ENCODE measurements around the gene CRLF1.
A peak's percentile ranks its signal among the peaks of the same experiment; 100 is the strongest.

The CRLF1 gene, protein sequence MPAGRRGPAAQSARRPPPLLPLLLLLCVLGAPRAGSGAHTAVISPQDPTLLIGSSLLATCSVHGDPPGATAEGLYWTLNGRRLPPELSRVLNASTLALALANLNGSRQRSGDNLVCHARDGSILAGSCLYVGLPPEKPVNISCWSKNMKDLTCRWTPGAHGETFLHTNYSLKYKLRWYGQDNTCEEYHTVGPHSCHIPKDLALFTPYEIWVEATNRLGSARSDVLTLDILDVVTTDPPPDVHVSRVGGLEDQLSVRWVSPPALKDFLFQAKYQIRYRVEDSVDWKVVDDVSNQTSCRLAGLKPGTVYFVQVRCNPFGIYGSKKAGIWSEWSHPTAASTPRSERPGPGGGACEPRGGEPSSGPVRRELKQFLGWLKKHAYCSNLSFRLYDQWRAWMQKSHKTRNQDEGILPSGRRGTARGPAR

DNA sequence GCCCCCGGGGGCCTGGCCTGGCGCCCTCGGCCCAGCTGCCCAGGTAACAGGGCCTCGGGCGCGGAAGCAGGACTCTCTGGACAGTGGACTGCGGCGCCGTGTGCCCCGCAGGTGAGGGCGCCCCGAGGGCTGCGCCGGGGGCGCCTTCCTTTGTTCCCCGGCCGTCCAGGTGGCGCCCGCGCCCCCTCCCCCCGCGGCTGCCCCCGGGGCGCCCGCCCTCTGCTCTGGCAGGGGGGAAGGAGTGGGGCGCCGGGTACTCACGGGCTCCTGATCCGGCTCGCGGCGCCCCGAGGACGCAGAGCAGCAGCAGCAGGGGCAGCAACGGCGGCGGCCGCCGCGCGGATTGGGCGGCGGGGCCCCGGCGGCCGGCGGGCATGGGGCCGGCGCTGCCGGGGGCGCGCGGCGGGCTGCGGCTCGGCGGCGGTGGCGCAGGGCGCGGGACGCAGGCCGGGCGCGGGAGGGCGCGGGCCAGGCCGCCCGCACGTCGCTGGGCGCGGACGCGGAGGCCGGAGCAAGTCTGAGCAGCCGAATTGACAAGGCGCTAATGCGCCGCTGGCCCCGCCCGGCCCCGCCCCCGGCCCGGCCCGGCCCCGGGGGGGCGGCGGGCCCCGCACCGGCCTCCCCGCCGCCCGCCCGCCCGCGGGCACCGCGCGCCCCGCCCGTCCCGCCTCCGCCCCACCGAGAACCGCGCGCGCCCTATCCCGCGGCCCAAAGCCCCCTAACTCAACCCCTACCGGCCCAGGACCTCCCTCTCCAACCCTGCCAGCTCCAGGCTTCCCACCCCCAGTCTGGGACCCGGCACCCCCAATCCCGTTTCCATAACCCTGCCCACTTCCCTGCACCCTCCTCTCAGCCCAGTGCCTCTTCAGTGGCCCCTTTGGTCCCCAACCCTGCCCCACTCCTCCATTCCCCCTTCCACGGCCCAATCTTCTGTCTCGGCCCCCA is at the start of gene CRLF1:
CRLF1 (minus strand) TSS at position 519 of the 945 bp plus-strand sequence; CDS start at position 376, 143 bp downstream.
- H3K27me3 Mint-ChIP-seq, result peaks cover 84% of the 10 kb centered on the region
- peak within 1 kb of the TSS; percentile 43 for H3K4me3 Mint-ChIP-seq

DNA sequence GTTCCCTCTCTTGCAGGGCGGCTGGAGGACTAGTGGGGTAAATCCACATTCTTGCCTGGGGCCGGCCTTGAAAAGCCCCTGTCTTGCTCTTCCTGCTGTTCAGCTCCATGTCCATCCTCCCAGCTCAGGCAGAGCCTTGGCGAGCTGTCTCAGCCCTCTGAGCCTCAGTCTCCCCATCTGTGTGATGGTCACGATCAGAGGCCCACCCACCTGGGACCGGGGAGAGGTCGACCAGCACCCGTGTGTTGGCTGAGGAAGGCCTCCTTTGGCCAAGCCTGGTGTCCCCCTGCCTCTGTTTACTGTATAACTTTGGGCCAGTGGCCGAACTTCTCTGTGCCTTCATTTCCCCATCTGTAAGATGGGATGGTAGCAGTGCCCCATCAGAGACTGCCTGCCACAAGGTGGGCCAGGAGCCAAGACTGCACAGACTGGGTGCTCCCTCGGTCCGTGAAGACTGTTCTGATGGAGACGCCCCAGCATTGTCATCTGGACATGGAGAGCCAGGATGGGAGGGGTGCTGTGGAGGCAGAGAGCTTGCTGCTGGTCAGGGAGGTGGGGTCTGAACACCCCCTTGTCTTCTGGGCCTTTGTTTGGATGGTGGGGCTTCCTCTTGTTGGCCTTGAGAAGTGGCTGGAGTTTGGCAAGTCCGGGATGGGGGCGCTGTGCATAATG is 48.7 kb upstream of the CRLF1 start:
- Mint-ChIP-seq H3K4me1 (peaks cover 44% of the 10 kb centered on the region), H3K27ac (no peak overlapping the region), H3K27me3 (no peaks in the 10 kb centered on the region), H3K9me3 (peaks cover 9% of the 10 kb centered on the region), H3K36me3 (peaks cover 18% of the 10 kb centered on the region), H3K4me3 (no peak overlapping the region)
- ATAC-seq, result no peak

More for the DNA sequence above, at the start of gene CRLF1:
- peaks cover 37% of the 10 kb centered on the region for H3K4me1 Mint-ChIP-seq
- no peak within 1 kb of the TSS for H3K27ac Mint-ChIP-seq
- H3K9me3 Mint-ChIP-seq, result no peaks in the 10 kb centered on the region
- ATAC-seq, result no peak
- H3K36me3 Mint-ChIP-seq, result no peaks in the 10 kb centered on the region

DNA sequence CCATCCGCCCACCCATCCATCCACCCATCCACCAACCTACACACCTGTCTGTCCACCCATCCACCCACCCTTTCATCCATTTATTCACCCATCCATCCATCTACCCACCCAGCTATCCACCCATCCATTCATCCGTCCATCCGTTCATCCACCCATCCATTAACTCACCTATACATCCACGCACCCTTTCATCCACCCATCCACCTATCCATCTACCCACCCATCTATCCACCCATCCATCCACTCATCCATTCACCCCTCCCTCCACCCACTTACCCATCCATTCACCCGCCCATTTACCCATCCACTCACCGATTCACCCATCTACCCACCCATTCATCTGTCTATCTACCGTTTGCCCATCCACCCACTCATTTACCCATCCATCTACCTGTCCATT is 47.9 kb upstream of the CRLF1 start:
- peaks cover 18% of the 10 kb centered on the region for H3K36me3 Mint-ChIP-seq
- no peak overlapping the region for H3K4me3 Mint-ChIP-seq
- no peak overlapping the region for H3K27ac Mint-ChIP-seq
- ATAC-seq, result no peak
- H3K27me3 Mint-ChIP-seq, result no peaks in the 10 kb centered on the region
- peaks cover 9% of the 10 kb centered on the region for H3K9me3 Mint-ChIP-seq
- H3K4me1 Mint-ChIP-seq, result peaks cover 47% of the 10 kb centered on the region

DNA sequence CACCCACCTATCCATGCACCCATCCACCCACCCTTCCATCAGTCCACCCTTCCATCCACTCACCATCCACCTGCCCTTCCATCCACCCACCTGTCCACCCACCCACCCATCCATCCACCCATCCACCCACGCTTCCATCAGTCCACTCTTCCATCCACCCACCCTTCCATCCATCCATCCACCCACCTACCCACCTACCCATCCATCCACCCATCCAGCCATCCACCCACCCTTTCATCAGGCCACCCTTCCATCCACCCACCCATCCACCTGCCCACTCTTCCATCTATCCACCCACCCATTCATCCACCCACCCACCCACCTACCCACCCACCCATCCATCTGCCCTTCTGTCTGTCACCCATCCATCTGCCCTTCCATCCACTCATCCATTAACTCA is 47.3 kb upstream of the CRLF1 start:
- Mint-ChIP-seq H3K27me3 (no peaks in the 10 kb centered on the region), H3K4me1 (peaks cover 47% of the 10 kb centered on the region), H3K27ac (no peak overlapping the region), H3K9me3 (peaks cover 9% of the 10 kb centered on the region), H3K36me3 (peaks cover 18% of the 10 kb centered on the region), H3K4me3 (no peak overlapping the region)
- ATAC-seq, result no peak

DNA sequence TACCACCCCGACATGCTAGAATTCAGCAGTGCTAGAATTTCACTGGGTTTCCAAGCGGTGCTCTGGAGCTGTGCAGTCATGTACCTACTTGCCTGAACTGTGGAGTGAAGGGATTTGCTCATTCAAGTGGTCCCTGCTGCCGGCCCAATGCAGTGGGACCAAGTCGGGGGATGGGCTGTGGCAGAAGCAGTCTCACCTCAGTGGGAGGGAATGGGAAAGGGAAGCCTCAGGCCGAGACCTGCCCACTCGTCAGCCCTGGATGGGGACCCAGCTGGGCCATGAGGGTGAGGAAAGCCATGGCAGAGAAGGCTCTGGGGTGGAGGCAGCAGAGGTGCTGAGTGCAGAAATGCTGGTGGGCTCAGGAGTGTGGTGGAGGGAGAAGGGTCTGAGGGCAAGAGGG is 45.1 kb upstream of the CRLF1 start:
- Mint-ChIP-seq H3K4me1 (peaks cover 41% of the 10 kb centered on the region), H3K27ac (no peak overlapping the region), H3K27me3 (no peaks in the 10 kb centered on the region), H3K36me3 (peaks cover 27% of the 10 kb centered on the region), H3K9me3 (peaks cover 9% of the 10 kb centered on the region), H3K4me3 (no peak overlapping the region)
- no peak for ATAC-seq

DNA sequence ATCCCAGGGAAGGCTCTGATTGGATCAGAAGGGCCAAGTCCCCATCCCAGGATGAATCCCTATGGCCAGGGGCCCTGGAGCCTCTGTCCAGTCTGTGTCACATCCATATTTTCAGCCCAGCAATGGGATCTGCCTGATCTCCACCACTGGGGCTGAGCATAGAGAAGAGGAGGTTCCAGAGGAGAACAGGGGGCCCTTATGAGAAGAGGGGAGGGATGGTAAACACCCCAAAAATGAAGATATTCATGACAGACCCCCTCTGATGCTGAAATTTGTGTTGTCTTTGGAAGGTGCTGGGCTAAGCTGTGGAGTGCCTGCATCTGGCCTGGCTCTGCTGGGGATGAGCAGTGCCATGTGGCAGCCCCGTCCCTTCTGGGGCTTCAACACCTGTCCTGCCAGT is 44.7 kb upstream of the CRLF1 start:
- Mint-ChIP-seq H3K4me1 (peaks cover 40% of the 10 kb centered on the region), H3K27ac (no peak overlapping the region), H3K36me3 (peaks cover 27% of the 10 kb centered on the region), H3K27me3 (no peaks in the 10 kb centered on the region), H3K4me3 (no peak overlapping the region), H3K9me3 (peaks cover 9% of the 10 kb centered on the region)
- no peak for ATAC-seq

DNA sequence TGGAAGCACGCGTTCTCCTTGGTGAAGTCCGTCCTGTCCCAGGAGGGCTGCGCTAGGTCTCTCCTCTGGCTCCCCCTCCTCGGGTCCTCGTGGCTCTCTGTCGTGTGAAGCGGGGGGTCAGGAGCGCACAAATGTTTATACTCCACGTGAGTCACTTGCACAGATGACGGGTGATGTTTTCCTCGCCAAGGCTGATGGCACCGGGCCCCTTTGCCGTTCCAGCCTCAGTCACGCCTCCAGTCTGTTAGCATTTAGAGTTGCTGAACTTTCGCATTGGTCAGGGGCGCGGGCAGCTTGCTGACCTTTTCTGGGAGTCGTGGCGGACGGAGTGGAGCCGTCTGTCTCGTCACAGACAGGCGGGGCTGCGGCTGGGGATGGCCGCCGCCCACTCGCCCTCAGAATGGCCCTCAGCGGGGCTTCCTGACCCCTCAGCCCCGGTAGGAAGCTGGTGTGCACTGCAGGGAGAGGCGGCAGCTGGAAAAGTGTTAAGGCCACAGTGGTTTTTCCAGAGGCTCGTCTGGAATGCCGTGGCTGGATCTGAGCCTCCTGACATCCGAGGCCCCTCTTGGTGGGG is 44.0 kb upstream of the CRLF1 start:
- no peaks in the 10 kb centered on the region for H3K27me3 Mint-ChIP-seq
- H3K27ac Mint-ChIP-seq, result no peak overlapping the region
- H3K4me3 Mint-ChIP-seq, result no peak overlapping the region
- ATAC-seq, result no peak
- peaks cover 33% of the 10 kb centered on the region for H3K4me1 Mint-ChIP-seq
- H3K36me3 Mint-ChIP-seq, result peaks cover 27% of the 10 kb centered on the region
- H3K9me3 Mint-ChIP-seq, result peaks cover 9% of the 10 kb centered on the region

DNA sequence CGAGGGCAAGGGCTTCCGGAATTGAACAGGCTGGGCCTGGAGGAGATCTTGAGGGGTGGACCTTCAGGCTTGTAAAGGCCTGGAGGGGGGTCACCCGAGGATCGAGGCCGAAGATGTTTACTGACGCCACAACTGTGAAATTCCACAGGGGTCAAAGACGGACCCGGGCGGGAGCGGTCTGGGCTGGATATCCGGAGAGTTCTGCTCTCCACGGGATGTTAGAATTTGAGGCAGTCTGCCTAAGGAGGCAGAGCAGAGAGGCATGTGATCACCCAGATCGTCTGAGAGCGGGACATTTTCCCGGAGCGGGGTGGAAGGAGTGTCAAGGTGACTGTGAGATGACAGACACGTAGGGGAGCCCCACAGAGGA is 43.4 kb upstream of the CRLF1 start:
- Mint-ChIP-seq H3K36me3 (peaks cover 27% of the 10 kb centered on the region), H3K27ac (peak overlapping the region; percentile 5), H3K27me3 (no peaks in the 10 kb centered on the region), H3K4me3 (peak overlapping the region; percentile 55), H3K4me1 (peaks cover 33% of the 10 kb centered on the region), H3K9me3 (peaks cover 9% of the 10 kb centered on the region)
- no peak for ATAC-seq

DNA sequence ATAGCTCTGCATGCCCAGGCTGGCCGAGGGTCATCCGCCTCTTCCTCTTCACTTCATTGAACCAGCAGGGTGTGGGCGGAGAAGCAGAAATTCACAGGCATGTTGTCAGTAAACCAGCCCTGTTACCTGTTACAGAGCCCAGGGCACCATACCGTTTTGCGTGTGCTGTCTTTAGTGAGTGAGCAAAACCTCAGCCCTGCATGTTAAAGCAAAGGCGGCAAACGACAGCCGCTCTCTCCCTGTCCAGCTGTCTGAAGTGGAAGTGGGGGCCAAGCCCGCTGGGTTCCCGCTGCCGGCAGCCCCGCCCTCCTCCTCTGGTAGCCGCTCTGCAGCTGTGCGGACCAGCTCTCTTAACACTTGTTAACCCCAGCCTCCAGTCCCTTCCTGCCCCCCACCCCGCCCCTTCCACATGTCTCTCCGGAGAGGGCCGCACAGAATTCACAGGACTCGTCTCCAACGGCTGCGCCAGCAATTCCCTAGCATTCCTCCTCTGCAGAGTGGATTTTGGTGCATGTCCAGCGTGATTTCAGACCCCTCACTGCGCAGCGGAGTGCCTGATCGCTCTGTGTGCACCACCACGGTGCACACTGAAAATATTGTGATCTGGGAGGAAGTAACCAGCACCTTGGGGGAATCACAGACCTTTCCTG is 42.9 kb upstream of the CRLF1 start:
- peak overlapping the region; percentile 5 for H3K27ac Mint-ChIP-seq
- peaks cover 35% of the 10 kb centered on the region for H3K4me1 Mint-ChIP-seq
- ATAC-seq, result peak; percentile 57
- peaks cover 22% of the 10 kb centered on the region for H3K36me3 Mint-ChIP-seq
- peaks cover 6% of the 10 kb centered on the region for H3K9me3 Mint-ChIP-seq
- peak overlapping the region; percentile 55 for H3K4me3 Mint-ChIP-seq
- H3K27me3 Mint-ChIP-seq, result no peaks in the 10 kb centered on the region

DNA sequence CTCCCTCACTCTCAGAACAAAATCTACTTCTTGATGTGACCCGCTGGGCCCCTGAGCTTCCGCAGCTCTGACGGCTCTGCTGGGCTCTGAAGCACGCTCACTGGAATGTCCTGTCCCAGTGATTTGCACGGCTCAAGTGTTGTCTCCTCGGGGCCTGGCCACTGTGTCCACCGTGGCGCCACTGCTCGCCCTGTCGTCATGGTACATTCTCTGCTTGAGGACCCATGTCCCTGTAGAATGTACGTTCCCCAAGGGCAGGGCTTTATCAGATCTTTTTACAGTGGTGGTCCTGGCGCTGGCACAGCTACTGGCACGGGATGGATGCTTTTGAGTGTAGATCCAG is 42.3 kb upstream of the CRLF1 start:
- peaks cover under 1% of the 10 kb centered on the region for H3K9me3 Mint-ChIP-seq
- no peak overlapping the region for H3K4me3 Mint-ChIP-seq
- H3K27me3 Mint-ChIP-seq, result no peaks in the 10 kb centered on the region
- H3K27ac Mint-ChIP-seq, result peak overlapping the region; percentile 5
- no peak for ATAC-seq
- H3K4me1 Mint-ChIP-seq, result peaks cover 40% of the 10 kb centered on the region
- H3K36me3 Mint-ChIP-seq, result peaks cover 17% of the 10 kb centered on the region

DNA sequence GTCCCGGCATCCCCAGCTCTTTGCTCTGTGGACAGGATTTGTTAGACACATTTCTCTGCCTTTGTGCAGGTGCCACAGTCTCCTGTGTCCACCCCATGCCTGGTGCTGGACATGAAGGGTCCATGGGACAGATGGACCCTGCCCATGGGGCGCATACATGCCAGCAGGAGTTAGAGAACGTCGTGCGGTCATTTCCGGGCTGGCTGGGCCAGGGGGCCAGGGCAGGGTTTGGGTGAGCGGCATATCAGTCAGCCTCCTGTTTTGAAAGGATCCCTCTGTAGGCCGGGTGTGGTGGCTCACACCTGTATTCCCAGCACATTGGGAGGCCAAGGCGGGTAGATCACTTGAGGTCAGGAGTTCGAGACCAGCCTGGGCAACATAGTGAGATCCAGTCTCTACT is 41.2 kb upstream of the CRLF1 start:
- Mint-ChIP-seq H3K4me3 (no peak overlapping the region), H3K36me3 (peaks cover 15% of the 10 kb centered on the region), H3K27ac (peak overlapping the region; percentile 17), H3K9me3 (no peaks in the 10 kb centered on the region), H3K4me1 (peaks cover 40% of the 10 kb centered on the region), H3K27me3 (no peaks in the 10 kb centered on the region)
- no peak for ATAC-seq

DNA sequence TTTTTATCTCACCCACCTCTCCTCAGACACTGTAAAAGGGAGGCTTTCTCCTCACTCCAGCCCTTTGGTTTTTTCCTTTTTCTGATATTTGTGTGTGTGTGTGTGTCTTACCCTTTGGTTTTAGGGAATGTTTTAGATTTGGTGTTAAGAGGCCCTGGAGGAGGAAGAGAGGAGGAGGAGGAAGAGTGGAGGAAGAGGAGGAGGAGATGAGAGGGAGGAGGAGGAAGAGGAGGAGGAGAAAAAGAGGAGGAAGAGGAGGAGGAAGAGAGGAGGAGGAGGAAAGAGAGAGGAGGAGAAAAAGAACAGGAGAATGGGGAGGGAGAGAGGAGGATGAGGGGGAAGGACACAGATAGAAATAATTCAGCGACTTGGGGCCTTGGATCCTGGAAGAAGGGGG is 40.8 kb upstream of the CRLF1 start:
- no peak overlapping the region for H3K4me3 Mint-ChIP-seq
- H3K27ac Mint-ChIP-seq, result peak overlapping the region; percentile 17

DNA sequence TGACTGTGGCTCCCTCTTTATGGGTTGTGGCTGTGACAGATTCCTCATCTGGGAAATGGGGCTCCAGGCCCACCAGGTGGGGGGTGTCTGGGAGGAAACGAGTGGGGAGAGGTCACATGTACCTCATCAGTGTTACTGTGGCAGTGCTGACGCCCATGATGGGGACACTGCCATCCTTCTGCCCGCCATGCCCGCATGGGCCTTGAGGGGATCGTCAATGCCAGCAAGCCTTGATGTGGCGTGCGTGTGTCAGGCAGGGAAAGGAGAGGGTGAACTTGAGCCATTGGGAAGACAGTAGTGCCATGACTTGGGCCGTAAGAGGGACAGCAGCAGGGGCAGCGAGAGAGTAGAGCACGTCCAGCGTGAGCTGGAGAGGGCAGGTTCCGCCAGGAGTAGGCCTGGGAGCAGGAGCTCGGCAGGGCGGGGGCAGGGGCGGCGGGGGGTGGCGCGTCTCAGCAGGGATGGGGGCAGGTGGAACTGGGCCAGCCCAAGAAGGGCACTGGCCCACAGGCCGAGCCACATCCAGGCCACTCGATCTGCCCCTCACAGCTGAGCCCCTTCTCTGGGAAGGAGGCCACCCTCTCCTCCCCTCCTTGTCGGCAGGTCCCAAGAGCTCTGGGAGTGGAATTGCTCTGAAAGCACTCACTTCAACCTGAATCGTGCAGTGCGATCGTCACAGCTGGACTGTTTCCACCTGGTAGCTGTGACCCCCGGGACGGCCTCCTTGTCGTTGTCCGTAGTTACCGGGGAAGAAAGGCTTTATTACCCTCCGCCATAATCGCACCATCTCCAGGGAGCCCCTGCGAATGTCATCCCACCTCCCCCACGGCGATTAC is 40.2 kb upstream of the CRLF1 start:
- no peaks in the 10 kb centered on the region for H3K9me3 Mint-ChIP-seq
- H3K36me3 Mint-ChIP-seq, result peaks cover 12% of the 10 kb centered on the region
- no peaks in the 10 kb centered on the region for H3K27me3 Mint-ChIP-seq
- H3K4me3 Mint-ChIP-seq, result no peak overlapping the region
- H3K4me1 Mint-ChIP-seq, result peaks cover 40% of the 10 kb centered on the region
- peak overlapping the region; percentile 17 for H3K27ac Mint-ChIP-seq
- no peak for ATAC-seq

More for the DNA sequence above, 40.8 kb upstream of the CRLF1 start:
- Mint-ChIP-seq H3K27me3 (no peaks in the 10 kb centered on the region), H3K4me1 (peaks cover 40% of the 10 kb centered on the region), H3K36me3 (peaks cover 15% of the 10 kb centered on the region), H3K9me3 (no peaks in the 10 kb centered on the region)
- ATAC-seq, result no peak

DNA sequence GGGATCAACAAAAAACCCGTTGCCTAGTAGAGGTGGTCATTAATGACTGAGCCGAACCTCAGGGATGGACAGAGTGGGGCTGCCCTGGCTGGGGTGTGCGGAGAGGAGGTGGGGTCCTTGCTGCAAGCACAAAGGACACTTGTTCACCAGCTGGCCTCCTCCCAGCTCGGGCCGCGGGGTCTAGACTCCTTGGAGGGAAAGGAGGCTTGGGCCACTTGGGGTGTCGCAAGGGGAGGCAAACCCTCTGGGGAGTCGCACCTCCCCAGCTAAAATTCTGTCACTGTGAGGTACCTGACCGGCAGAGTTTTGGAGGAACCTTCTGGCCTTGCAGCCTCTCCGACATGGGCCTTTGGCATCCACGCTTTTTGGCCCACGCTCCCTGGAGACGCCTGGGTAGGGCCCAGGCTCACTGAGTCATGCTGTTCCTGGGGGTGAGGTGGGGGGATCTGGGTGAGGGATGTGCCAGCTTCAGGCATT is 38.5 kb upstream of the CRLF1 start:
- Mint-ChIP-seq H3K27me3 (no peaks in the 10 kb centered on the region), H3K36me3 (peaks cover 9% of the 10 kb centered on the region), H3K4me3 (no peak overlapping the region), H3K9me3 (no peaks in the 10 kb centered on the region), H3K4me1 (peaks cover 38% of the 10 kb centered on the region), H3K27ac (no peak overlapping the region)
- ATAC-seq, result no peak
